ENCODE data around the gene SLC50A1. TPM values are rescaled to one million over a fixed set of nuclear protein-coding genes. Genes with fewer than 3 reads are reported as not detected.

Gene SLC50A1, protein sequence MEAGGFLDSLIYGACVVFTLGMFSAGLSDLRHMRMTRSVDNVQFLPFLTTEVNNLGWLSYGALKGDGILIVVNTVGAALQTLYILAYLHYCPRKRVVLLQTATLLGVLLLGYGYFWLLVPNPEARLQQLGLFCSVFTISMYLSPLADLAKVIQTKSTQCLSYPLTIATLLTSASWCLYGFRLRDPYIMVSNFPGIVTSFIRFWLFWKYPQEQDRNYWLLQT
- total RNA-seq, result 77.3 and 85.2 TPM in 2 replicates

DNA sequence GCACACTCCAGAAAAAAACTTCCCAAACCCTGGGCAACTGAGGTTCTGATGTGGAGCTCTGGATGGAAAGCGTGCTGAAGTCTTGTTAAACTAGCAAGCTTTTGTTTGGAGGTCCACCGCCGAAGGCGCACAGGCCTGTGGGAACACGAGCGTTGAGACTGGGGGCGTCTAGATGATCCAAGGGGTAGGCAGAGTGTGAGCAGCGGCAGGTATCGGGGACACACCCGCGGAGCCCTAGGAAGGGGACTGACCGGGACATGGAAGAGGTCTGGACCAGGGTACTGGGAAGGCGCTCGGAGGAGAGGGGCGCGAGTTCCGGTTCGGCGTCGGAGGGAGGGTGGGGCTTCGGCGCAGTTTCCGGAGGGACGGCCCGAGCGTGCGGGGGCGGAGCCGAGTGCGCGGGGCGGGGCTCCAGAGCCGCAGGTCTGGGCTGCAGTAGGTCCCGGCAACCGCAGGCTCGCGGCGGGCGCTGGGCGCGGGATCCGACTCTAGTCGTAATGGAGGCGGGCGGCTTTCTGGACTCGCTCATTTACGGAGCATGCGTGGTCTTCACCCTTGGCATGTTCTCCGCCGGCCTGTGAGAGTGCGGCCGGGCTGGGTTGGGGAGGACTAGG is at the start of gene SLC50A1:
SLC50A1 (plus strand) TSS at position 438 of the 614 bp plus-strand sequence; CDS start at position 498, 60 bp downstream.
- intact Hi-C loops (cut with micrococcal nuclease), result loop anchor here (1.0 to 2.0 kb wide), 4 partner anchors 8 to 51 kb away; partner anchors contain the start of gene EFNA1
- H3K9me3 Mint-ChIP-seq, result no peaks in the 10 kb centered on the region
- DNase-seq, result peak; percentile 94
- peak within 1 kb of the TSS; percentile 99 for H3K27ac Mint-ChIP-seq
- POLR2A ChIA-PET, result interaction anchor here (0.6 to 5.4 kb wide), 23 partner anchors 8 to 1168 kb away, joined by 3 to 92 read pairs (median 5); partner anchors contain the start of genes CLK2, CREB3L4, EFNA3 and FLAD1
- H3K27me3 Mint-ChIP-seq, result peaks cover 3% of the 10 kb centered on the region
- peaks cover 46% of the 10 kb centered on the region for H3K4me1 Mint-ChIP-seq
- H3K36me3 Mint-ChIP-seq (ENCODE audit: low read depth), result peaks cover 38% of the 10 kb centered on the region
- CTCF ChIA-PET, result interaction anchor here (0.6 to 4.5 kb wide), 10 partner anchors 20 to 74 kb away, joined by 3 to 40 read pairs (median 4); partner anchors contain the start of gene KRTCAP2
- peak within 1 kb of the TSS; percentile 96 for H3K4me3 Mint-ChIP-seq
- TF ChIP-seq, protein P1, sequence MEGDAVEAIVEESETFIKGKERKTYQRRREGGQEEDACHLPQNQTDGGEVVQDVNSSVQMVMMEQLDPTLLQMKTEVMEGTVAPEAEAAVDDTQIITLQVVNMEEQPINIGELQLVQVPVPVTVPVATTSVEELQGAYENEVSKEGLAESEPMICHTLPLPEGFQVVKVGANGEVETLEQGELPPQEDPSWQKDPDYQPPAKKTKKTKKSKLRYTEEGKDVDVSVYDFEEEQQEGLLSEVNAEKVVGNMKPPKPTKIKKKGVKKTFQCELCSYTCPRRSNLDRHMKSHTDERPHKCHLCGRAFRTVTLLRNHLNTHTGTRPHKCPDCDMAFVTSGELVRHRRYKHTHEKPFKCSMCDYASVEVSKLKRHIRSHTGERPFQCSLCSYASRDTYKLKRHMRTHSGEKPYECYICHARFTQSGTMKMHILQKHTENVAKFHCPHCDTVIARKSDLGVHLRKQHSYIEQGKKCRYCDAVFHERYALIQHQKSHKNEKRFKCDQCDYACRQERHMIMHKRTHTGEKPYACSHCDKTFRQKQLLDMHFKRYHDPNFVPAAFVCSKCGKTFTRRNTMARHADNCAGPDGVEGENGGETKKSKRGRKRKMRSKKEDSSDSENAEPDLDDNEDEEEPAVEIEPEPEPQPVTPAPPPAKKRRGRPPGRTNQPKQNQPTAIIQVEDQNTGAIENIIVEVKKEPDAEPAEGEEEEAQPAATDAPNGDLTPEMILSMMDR (IDR thresholded peaks at IDR 0.05), result no peak
- ATAC-seq (ENCODE audit: low read depth), result peak; percentile 86

DNA sequence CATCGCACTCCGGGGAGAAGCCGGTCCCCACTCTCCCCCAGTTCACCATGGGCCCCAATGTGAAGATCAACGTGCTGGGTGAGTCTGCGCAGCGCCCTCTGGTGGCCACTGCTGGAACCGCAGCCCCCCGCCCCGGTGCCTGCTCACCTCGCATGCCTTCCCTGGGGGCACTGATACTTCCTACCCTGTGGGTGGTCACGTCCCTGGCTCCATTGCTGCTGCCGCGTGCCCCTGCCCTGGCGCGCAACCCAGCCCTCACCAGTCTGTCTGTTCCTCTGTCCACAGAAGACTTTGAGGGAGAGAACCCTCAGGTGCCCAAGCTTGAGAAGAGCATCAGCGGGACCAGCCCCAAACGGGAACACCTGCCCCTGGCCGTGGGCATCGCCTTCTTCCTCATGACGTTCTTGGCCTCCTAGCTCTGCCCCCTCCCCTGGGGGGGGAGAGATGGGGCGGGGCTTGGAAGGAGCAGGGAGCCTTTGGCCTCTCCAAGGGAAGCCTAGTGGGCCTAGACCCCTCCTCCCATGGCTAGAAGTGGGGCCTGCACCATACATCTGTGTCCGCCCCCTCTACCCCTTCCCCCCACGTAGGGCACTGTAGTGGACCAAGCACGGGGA is 49.4 kb upstream of the SLC50A1 start:
- H3K9me3 Mint-ChIP-seq, result no peaks in the 10 kb centered on the region
- peak overlapping the region; percentile 93 for H3K4me3 Mint-ChIP-seq
- peak; percentile 87 for DNase-seq
- TF ChIP-seq, protein P1 (IDR thresholded peaks at IDR 0.05), result peak; percentile 96
- CTCF ChIA-PET, result interaction anchor here (0.6 to 4.3 kb wide), 9 partner anchors 15 to 606 kb away, joined by 3 to 84 read pairs (median 9); partner anchors contain the start of genes EFNA4, KRTCAP2 and TRIM46
- H3K36me3 Mint-ChIP-seq (ENCODE audit: low read depth), result no peaks in the 10 kb centered on the region
- POLR2A ChIA-PET, result interaction anchor here (0.6 to 2.5 kb wide), 10 partner anchors 23 to 811 kb away, joined by 3 to 54 read pairs (median 6); partner anchors contain the start of genes ADAM15, EFNA4, KRTCAP2 and SLC50A1
- intact Hi-C loops (cut with micrococcal nuclease), result loop anchor here (1.0 to 5.0 kb wide), 2 partner anchors 81 to 236 kb away; partner anchors contain the start of gene RUSC1
- peak overlapping the region; percentile 66 for H3K27ac Mint-ChIP-seq
- H3K27me3 Mint-ChIP-seq, result peaks cover 22% of the 10 kb centered on the region
- peaks cover 43% of the 10 kb centered on the region for H3K4me1 Mint-ChIP-seq
- peak; percentile 19 for ATAC-seq (ENCODE audit: low read depth)

DNA sequence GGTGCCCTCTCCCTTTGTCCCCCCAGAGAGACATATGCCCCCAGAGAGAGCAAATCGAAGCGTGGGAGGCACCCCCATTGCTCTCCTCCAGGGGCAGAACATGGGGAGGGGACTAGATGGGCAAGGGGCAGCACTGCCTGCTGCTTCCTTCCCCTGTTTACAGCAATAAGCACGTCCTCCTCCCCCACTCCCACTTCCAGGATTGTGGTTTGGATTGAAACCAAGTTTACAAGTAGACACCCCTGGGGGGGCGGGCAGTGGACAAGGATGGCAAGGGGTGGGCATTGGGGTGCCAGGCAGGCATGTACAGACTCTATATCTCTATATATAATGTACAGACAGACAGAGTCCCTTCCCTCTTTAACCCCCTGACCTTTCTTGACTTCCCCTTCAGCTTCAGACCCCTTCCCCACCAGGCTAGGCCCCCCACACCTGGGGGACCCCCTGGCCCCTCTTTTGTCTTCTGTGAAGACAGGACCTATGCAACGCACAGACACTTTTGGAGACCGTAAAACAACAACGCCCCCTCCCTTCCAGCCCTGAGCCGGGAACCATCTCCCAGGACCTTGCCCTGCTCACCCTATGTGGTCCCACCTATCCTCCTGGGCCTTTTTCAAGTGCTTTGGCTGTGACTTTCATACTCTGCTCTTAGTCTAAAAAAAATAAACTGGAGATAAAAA is 48.7 kb upstream of the SLC50A1 start:
- peaks cover 42% of the 10 kb centered on the region for H3K4me1 Mint-ChIP-seq
- H3K27ac Mint-ChIP-seq, result no peak overlapping the region
- intact Hi-C loops (cut with micrococcal nuclease), result loop anchor here (1.0 to 5.0 kb wide), 2 partner anchors 80 to 235 kb away; partner anchors contain the start of gene RUSC1
- H3K36me3 Mint-ChIP-seq (ENCODE audit: low read depth), result no peaks in the 10 kb centered on the region
- ChIA-PET POLR2A (interaction anchor here (2.5 kb wide), 2 partner anchors 24 to 86 kb away, joined by 13 to 54 read pairs; partner anchors contain the start of genes EFNA4, KRTCAP2 and TRIM46), CTCF (interaction anchor here (0.6 to 3.3 kb wide), 3 partner anchors 56 to 86 kb away, joined by 3 to 30 read pairs (median 9); partner anchors contain the start of genes KRTCAP2 and TRIM46)
- peaks cover 18% of the 10 kb centered on the region for H3K27me3 Mint-ChIP-seq
- DNase-seq, result no peak
- TF ChIP-seq, protein P1 (IDR thresholded peaks at IDR 0.05), result no peak
- no peak for ATAC-seq (ENCODE audit: low read depth)
- H3K9me3 Mint-ChIP-seq, result no peaks in the 10 kb centered on the region
- no peak overlapping the region for H3K4me3 Mint-ChIP-seq

DNA sequence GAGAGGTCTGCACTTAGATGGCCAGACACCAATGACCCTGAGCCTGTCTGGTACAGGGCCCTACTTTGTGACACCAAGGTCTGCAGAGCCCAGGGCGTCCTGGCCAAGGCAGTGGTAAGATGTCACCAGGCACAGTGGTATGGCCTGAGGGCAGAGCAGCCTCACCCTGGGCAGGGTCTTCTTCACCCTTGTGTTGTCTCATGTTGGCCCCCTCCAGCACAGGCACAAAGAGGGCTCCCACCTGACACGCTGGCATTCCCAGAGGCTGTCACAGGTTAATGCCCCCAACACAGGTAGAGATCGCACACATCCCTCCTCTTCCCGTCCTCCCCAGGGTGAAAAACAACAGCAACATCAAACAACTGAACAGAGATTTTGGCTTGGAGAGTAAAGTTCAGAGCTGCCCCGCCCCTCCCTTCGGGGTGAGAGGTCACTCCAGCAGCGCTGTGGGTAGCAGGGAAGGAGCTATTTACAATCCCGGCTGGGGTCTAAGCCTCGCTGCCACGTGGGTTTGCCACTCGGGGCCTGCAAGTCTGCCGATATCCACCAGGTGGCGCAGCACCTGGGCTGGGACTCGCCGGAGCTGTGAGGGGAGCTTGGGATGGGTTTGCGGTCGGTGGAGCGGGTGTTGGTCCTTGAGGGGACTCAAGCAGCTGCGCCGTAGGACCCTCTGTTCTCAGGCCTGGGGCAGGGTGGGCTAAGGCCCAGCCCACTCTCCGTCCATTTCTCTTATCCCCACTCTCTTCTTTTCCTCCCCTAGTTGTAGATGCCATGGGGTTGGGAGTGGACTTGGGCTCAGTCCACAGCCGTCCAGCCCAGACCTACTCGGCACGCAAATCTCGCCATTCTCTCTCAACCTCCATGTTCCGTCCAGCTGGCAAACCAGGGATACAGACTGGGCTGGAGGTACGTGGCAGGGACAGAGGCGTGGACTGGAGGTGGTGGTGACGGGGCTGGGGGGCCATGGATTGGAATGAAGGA is 44.3 kb upstream of the SLC50A1 start:
- Mint-ChIP-seq H3K27ac (no peak overlapping the region), H3K36me3 (ENCODE audit: low read depth) (no peaks in the 10 kb centered on the region), H3K9me3 (no peaks in the 10 kb centered on the region), H3K27me3 (peaks cover 6% of the 10 kb centered on the region), H3K4me3 (no peak overlapping the region), H3K4me1 (peaks cover 10% of the 10 kb centered on the region)
- TF ChIP-seq, protein P1 (IDR thresholded peaks at IDR 0.05), result peak; percentile 48
- ATAC-seq (ENCODE audit: low read depth) (peak; percentile 89), DNase-seq (peak; percentile 76)
- CTCF ChIA-PET, result interaction anchor here (0.7 to 5.3 kb wide), 27 partner anchors 9 to 135 kb away, joined by 3 to 145 read pairs (median 4); partner anchors contain the start of genes DPM3, EFNA1, EFNA4 and KRTCAP2
- POLR2A ChIA-PET, result interaction anchor here (0.5 to 2.1 kb wide), 9 partner anchors 9 to 81 kb away, joined by 3 to 38 read pairs (median 6); partner anchors contain the start of gene KRTCAP2
- intact Hi-C loops (cut with micrococcal nuclease), result loop anchor here (1.0 to 5.0 kb wide), 3 partner anchors 36 to 82 kb away; partner anchors contain the start of genes EFNA1, KRTCAP2 and TRIM46

All from activated B cell treated with CpG ODN at 0.5 μM for 24 hours (primary cell).